AG09319 (cell line): ENCODE data around the gene ACIN1.
A peak's percentile ranks its signal among the peaks of the same experiment; 100 is the strongest.

Experiments
- DNase-seq: peaks from one replicate; pipeline ENCODE4 v3.0.0-alpha.2; 2010; ENCODE audit warnings: low read depth; ENCODE audit errors: extremely low read depth
- TF ChIP-seq, protein P1 (sequence below): IDR thresholded peaks from 2 replicates; pipeline ENCODE4 v1.5.1; 2011; ENCODE audit warnings: low read depth, mild to moderate bottlenecking, inconsistent platforms, low read length, moderate library complexity

ACIN1 gene

DNA sequence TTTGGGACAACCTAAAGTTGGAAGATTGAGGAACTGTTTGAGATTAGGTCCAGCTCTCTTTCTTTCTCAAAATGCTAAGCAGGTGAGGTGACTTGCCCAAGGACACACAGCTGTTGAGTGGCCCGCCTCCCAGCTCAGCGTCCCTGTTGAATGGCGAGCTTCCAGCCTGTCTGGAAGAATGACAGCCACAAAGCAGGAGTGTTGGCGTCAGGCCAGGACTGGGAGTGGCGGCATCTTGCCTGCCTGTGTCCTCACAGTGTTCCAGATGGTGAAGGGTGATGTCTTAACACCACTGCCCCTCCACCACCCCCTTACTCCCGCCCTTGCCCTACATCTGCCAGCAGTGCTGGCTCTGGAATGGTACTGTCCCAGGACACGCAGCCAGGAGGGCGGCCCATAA is 28.5 kb upstream of the ACIN1 start:
- no peak for DNase-seq
- TF ChIP-seq, protein P1, sequence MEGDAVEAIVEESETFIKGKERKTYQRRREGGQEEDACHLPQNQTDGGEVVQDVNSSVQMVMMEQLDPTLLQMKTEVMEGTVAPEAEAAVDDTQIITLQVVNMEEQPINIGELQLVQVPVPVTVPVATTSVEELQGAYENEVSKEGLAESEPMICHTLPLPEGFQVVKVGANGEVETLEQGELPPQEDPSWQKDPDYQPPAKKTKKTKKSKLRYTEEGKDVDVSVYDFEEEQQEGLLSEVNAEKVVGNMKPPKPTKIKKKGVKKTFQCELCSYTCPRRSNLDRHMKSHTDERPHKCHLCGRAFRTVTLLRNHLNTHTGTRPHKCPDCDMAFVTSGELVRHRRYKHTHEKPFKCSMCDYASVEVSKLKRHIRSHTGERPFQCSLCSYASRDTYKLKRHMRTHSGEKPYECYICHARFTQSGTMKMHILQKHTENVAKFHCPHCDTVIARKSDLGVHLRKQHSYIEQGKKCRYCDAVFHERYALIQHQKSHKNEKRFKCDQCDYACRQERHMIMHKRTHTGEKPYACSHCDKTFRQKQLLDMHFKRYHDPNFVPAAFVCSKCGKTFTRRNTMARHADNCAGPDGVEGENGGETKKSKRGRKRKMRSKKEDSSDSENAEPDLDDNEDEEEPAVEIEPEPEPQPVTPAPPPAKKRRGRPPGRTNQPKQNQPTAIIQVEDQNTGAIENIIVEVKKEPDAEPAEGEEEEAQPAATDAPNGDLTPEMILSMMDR, result no peak

DNA sequence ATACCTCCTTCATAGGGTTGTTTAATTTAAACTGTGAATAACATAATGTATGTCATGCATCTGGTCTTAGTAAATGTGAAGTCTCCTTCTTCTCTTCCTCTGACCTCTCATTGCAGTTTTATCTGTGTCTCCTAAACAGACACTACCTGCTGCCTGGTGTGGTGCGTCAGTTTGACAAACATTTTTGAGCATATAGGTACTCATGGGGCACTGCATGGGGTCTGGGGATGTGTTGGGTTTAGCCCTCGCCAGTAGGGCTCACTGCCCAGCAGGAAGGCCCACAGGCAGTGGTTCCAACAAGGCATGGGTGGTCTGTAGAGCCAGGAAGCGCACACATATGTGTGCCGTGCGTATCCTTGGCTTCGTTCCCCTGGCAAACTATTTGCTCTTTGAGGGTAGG is 27.1 kb upstream of the ACIN1 start:
- no peak for DNase-seq
- TF ChIP-seq, protein P1, result no peak

DNA sequence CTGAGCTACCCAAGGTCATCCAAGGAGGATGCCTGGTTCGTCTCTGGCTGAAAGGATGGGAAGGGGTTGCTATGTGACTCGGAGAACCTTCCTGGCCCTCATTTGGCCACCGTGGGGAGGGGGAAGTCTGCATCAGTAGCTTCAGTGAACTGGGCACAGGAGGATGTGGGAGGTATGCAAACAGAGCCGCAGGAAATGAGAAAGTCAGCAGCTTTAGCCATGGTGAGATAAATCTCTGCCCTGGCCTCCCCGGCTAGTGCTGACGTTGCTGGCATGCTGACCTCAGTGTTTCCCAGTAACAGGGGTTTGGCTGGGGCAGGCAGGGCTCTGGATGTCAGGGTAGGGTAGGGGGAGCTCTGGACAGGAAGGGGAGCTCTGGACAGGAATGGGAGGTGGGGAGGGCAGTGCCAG is 26.4 kb upstream of the ACIN1 start:
- TF ChIP-seq, protein P1, result no peak
- DNase-seq, result no peak

DNA sequence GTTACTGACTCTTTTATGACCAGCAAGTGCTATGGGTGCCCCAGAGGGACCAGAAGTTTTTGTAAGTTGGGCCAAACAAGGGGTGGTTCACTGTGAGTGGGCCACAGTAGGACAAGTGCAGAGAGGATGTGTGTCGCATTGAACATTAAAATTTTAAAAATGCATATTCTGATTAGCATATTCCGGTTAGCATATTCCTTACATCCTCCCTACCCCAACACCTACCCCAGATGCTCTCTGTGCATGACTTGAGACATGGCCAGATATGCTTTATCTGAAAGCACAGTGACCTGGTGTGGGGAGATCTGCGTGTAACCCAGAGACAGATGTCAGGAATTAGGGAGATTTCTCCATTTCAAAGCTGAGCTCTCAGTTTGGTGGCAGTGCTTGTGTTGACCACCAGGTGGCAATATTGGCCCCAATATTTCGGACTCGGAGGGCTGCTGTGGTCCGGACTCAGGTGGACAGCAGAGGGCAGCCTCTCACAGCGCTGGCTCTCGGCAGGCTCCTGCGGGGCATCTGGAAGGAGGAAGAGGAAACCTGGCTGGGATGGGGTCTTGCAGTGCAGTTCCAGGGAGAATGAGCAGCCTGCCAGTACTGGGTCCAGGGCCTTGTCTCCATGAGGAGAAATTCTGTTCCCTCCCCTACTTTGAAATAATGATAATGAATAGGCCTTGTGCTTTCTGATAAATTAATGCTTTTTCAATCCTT is 25.8 kb upstream of the ACIN1 start:
- TF ChIP-seq, protein P1, result peak; percentile 100
- peak; percentile 68 for DNase-seq

DNA sequence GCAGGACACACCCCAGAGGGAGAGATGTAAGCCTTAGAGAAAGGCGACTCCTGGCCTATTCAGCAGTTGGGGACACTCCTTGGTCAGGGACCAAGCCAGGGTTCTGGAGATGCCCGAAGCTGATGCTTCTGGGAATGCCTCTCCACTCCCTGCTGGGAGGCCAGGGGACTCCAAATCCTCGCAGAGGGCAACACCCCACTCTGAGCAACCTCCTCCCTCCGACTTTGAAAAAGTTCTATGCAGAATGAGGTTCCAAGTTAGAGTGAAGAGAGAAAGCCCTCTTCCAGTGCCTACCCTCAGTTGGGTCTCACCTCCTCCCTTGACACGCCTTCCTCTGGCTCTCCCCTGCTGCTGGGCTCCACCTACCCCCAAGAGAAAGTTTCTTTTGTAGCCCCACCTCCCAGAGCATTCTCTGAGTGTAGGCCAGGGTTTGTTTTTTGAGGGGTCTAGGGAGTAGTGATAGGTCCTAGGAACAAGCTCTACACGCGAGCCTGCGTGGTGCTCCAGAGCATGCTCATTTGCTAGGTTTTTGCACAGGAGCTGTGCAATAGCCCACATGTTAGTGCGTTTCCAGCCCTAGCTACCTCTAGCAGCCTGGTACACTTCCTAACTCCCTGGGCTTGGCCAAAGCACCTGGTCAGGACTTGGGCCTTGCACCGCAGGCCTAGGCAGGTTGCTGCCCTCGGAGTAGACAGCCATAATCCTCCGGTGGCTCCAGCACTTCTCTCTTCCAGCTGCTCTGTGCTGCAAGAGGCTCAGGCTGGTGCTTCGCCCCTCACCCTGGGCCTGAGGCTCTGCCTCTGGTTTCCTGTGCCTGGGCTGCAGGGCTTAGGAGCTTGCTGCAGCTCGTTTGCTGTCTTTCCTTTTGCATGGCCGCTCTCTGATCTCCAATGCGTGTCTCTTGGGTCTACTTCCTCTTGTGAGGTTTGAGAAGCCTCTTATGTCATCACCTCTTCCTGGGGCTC is 24.7 kb upstream of the ACIN1 start:
- no peak for DNase-seq
- TF ChIP-seq, protein P1, result no peak

DNA sequence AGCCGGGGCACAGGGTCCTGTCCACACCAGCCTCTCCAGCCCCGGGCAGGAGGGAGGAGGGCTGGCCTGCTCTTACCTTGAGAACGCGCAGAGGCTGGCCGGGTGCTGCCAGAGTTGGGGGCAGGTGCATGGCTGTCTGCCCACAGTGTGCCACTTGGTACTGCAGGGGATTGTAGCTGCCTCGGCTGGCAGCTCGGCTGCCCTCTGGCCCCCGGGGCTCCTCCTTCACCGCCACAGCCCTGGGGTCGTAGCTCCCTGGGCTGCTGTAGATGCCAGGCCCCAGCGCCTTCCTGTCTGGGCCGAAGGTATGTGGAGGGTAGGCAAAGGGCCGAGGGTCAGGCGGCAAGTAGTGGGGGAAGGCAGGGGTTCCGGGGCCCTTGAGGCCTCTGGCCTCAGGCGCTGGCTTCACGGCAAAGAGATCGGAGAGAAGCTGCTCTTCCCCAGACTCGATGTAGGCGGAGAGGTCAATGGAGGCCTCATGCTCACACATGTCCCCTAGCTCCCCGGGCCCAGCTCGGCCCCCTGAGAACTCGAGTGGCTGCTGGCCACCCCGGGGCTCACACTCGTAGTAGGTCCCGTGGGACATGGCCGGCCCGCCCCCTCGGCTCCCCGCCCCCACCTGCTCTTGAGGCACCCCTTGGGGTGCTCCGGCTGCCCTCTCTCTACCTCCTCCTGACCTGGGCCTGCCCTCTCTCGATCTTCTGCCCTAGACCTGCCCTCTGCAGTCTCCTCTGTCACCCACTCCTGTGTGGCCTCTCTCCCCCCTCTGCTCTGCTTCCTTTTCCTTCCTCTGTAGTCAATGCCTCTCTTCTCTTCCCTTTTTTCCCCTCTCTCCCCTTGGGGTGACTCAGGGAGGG is 23.8 kb upstream of the ACIN1 start, which contains the start of gene CEBPE:
TSS of gene CEBPE (minus strand) at position 750 of the 857 bp plus-strand sequence. CDS start at position 586, 164 bp downstream.
- TF ChIP-seq, protein P1, result no peak
- DNase-seq, result no peak
